GM19193 (cell line): ENCODE data around the gene LPAR3.

Experiments used
- POLR2A ChIP-seq: IDR thresholded peaks from 4 replicates; pipeline ENCODE4 v1.6.1; 2011; ENCODE audit not compliant: insufficient read depth, insufficient read length; ENCODE audit errors: extremely low read depth

LPAR3 gene

DNA sequence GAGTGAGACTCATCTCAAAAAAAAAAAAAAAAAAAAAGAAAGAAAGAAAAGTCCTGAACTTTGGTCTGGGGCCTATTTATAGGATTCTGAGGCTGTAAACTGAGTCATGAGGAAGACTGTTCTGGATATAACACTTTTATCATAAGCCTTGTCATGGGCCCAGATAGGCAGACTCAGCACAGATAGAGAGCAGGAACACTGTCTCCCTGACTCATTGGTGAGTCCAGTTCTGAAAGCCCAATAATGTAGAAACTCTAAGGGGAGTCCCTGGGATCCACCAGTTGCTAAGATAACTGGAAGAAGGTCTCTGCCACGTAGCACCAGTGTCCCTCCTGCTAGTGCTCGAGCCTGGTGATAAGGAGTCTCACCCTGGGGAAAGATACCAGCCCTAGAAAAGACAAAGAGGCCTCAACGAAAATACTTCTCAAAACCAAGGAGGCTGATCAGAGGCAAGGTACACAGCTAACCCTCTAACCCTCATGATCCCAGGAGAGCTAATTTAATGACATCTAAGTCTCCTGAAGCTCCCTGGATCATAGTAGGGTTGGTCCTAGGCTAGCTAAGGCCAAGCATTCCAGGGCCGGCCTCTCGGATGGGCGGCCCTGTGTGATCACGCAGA, 43.5 kb downstream of the LPAR3 start:
- TF ChIP-seq POLR2A, result no peak

DNA sequence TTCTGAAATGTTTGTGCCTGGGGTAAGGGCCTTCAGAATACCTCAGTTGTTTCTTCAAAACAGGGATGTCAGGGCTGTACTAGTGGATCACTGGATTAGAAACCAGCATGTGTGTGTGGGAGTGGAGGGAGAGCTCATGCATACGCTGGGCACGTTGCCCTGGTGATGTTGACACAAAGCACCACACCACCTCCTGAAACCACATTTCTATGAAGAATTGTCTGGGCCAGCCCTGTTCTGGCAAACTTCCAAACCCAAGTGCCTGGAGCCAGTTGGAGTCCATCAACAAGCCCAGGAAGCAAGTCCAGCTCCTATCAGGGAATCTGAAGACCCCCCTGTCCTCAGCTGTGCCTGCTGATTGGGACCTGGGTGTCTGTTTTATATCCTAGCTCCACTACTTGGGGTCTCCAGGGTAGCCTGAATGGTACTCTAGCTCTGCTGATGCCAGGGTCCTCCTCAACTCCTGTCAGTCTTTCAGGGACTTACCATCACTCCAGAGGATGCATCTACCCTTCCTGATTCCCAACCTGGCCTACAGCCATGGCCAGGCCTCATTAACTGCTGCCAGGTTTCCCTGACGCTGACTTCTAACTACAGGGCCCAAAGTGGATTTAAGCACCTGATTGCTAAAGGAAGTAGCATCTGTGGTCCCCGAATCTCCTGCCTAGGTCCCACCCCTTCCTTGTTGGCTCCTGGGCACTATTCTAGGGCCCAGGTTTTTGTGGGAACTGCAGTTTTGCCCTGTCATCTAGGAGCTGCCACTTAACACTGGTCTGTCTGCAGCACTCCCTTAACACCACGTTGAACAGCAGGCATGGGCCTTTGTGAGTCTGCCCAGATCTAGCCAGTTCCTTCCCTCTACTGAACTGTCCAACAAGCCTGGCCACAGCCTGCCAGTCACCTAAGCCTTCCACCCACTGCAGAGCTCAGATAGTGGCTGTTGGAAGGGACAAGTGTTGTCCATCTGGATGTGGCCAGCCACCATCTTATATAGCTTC, 45.5 kb downstream of the LPAR3 start:
- TF ChIP-seq POLR2A, result no peak

DNA sequence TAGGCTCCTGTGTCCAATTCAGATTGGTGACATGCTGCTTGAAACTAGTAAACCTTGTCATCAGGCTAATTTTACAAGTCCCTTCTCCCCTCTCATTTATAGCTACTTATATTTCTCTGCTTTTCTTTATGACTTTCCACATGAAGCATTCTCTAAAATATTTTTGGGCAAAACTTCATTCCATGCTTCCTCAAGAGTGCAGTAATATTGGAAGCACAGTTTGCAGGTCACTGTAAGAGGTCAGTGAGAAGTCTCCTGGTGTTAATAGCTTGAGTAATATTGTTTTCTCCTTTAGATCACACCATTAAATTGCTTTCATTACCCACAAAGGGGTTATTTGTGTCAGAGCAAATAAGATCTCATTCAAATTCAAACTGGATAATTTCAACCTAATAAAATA, 46.6 kb downstream of the LPAR3 start:
- TF ChIP-seq POLR2A, result no peak

DNA sequence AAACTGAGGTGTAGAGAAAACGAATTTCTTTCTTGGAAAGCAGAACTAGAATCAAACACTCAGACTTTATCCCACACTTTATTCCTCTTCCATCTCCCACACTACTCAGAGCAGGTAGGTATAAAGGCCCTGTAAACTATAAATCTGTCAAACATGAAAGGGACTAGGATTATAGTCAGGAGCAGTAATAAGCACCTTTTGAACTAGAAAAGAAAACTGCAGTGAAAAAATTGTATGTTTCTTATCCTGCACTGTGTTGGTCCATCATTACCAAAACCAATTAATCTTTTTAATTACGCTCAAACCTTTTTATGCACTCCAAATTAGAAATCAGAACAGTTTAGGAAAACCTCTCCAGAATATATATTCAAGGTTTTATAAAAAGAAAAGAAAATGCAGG, 47.6 kb downstream of the LPAR3 start:
- no peak for TF ChIP-seq POLR2A

DNA sequence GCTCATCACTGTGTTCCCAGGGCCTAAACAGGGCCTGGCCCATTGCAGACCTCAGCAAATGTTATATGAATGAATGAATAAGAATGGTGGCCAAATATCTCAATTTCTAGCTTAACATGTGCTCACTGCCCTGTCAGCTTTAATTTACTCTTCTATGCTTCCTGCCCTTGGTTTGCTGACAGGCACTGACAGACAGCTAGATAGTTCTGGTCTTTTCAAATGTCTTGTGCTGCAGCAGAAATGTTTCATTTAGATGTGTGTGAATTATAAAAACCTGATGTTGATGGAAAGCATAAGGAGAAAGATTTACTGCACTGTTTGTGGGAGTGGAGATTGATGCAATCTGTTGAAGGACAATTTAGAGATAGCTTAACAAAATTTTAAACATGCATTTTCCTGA, 48.9 kb downstream of the LPAR3 start:
- no peak for TF ChIP-seq POLR2A

DNA sequence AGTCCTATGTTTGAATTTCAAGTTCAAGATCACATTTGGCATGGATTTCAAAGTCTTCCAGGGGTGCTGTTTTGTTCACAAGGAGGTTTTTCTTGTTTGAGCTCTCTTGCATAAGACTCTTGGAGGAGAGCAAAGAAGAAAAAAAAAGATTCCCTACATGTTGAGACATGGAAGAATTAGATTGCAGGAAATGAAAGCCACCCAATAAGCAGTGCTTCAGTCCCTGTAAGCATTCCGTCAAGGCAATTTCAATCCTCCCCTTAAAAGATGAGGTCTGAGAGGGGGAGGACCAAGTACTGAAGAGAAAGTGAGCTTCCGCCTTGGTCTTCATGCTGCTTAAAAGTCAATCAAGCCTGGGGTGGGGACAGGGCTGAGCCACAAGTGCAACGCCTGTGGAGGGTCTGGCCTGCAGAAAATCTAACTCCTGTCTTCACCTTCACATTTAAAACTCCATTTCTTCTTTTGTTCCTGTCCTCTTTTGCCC, 50.2 kb downstream of the LPAR3 start:
- no peak for TF ChIP-seq POLR2A

DNA sequence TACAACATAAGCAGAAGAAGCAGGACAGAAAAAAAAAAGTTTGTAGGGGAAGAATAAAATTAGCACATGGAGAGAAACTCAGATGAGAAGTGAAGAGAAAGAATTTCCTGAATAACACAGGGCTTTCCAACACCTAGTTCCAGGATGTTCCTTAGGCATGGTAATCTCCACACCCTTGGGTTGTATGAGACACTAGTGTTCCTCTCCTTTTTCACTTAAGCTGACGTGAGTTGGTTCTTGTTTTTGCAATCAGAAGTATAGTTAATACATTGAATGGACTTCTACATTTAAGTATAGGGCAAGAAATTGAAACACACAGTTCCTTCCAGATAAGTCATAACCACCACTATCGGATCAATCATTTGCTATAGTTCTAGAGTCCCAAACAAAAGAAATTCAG, 51.0 kb downstream of the LPAR3 start:
- no peak for TF ChIP-seq POLR2A

DNA sequence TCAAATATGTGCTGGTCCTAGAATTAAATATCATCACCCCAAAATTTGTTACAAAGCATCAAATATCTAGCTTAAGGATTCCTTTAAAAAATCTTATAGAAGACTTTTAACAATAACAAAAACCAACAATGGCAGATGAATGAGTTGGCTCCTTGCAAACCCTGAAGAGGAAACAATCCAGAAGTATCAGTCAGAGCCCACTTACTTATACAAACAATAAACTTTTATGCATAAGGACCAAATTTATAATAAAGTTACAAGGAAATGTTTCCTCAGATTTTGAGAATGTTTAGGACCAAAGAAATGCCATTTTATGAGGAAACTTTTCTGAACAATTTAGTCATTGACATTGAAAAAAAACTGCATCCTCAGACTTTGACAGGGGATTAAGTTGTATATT, 52.7 kb downstream of the LPAR3 start:
- TF ChIP-seq POLR2A, result no peak

DNA sequence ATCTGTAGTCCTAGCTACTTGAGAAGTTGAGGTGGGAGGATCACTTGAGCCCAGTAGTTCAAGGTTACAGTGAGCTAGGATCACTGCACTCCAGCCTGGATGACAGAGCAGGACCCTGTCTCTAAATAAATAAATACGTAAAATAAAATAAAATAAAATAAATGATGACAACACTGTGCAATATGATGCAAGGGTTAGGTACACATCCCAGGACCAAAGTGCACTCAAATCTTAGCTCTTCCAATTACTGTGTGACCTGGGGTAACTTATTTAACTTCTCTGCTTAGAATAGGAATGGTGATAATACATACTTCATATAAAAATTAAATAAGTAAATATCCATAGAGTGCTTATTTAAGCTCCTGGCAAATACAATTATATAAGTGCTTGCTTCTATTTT, 53.5 kb downstream of the LPAR3 start:
- TF ChIP-seq POLR2A, result no peak

DNA sequence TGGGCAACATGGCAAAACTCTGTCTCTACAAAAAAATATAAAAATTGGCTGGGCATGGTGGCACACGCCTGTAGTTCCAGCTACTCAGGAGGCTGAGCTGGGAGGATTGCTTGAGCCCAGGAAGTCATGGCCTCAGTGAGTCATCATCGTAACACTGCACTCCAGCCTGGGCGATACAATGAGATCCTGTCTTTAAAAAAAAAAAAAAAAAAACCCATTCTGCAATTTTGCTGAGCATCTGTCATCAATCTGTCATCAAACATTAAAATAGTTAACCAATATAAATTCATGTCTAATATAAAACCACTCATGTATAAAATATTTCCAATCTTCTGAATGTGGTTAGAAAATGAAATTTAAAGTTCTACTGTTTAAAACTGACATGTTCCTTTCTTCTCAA, 56.9 kb downstream of the LPAR3 start:
- TF ChIP-seq POLR2A, result no peak

DNA sequence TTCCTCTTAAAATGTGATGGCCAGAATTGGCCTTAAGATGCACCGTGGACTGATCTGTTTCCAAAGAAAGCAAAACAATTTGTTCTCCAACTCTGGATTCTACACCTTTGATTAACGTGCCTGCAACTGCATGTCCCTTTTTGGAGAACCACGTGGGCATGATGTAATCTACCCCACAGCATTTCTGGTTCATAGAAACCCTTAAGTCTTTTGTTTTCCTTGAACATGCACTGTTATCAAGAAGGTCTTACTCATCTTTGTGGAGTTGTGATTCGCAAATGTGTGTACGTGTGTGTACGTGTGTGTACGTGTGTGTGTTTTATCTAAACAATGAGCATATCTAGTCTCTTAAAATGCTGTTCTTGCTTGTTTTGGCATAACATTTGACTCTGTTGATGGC, 57.8 kb downstream of the LPAR3 start:
- TF ChIP-seq POLR2A, result no peak

DNA sequence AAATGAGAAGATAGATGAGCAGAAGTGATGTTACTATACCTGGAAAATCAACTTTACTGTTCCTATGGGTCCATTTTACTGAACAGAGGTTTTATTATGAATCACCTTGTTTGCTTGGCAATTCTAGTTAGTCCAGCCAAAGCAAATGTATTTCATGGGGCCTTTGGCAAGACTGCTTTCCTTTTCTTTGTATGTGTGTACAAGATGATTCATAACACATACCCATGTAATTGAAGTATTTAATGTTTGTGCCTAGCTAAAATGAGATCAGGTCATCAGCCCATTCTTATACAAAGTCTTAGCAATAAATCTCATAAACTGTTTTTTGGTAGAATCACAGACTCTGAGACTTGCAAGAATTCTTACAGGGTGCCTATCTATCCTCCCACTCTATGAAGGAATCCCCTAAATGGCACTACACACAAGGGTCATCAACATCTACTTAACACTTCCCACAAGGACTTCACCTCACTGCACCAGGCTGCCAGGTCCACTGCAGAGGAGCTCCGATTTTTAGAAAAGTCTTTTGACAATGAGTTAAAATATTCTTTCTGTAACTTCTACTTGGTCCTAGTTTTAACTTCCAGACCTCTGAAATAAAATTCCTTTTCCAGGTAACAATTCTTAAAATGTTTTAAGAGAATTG, 58.5 kb downstream of the LPAR3 start:
- no peak for TF ChIP-seq POLR2A

DNA sequence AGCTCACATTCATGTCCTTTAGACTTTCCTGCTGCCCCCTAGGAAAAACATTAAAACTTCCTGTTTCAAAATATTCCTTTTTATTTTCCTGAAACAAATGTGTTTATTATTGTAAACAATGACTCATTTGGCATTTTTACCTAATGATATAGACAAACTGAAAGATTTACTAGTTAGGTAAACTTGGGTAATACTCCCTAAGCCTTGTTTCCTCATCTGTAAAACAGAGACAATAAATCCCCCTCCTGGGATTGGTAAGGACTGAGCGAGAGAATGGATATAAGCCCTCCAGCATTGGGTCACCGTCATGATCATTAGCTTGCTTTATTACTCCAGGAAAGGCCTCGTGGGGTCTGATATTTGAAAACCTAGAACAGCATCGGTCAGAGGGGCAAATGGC, 59.8 kb downstream of the LPAR3 start:
- TF ChIP-seq POLR2A, result no peak

DNA sequence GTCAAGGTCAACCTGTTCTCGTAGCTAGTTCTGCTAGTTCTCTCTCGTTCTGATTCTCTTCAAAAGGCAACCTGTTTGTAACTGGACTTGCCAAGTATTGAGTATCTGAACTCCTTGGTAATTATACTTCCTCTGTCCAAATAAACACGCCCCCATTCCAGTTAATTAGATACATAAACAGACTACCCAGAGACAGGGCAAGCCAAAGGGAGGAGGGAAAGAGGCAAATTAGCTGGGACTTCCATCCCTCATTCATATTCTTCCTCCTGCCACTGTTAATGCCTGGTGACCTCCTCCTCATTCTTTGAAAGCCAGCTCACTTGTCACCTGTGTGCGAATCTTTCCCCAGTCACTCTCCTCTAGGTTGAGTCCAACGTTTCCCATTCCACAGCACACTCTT, 62.9 kb downstream of the LPAR3 start:
- no peak for TF ChIP-seq POLR2A

DNA sequence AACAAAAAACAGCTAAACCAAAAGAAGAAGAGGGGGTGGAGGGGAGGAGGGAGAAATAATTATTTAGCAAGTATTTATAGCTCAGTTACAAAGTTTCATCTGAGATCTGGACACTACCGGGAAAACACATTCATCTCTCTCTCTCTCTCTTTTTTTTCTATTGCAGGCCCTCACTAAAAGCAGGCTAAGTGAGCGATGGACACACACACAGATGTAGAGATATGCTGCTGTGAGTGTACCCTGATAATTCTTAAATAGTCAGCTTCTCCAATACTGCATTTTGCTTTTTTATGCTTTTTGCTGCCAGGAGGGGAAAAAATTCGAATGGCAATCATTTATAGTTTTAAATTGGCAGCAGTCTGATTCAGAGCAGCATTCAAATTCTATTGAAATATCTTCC, 65.0 kb downstream of the LPAR3 start:
- TF ChIP-seq POLR2A, result no peak

DNA sequence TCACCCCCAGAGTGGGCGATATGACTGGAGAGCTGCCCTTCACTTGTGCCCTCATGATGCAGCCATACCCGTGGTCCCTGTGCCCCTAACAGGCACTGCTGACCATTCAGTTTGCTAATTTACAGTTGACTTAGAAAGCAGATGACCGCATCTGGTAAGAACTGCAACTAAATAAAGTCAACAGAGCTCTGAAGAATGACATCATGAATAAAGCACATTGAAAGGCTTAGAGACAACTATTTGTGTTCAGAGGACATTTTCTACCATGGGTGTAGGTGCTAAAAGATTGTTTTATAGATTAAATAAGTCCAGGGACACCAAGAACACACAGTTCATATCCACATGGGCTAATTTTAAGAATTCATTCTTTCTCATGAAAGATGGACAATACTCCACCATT, 65.5 kb downstream of the LPAR3 start:
- TF ChIP-seq POLR2A, result no peak

DNA sequence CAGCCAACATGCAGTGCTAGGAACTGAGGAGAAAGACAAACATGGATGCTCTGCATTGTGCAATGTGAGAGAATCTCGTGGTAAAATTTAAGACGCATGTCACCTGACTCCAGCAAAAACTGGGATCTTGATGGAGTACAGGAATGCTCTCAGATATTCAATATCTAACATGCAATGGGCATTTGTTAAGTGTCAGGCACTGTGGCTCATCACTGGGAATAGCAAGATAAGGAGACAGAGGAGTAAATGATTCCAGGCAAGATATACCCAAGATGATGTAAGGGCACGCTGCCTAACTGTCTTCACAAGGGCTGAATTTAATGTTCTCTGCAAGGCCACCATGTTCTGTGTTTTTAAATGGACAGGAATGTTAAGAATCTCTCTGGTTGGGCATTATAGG, 67.8 kb downstream of the LPAR3 start:
- no peak for TF ChIP-seq POLR2A

DNA sequence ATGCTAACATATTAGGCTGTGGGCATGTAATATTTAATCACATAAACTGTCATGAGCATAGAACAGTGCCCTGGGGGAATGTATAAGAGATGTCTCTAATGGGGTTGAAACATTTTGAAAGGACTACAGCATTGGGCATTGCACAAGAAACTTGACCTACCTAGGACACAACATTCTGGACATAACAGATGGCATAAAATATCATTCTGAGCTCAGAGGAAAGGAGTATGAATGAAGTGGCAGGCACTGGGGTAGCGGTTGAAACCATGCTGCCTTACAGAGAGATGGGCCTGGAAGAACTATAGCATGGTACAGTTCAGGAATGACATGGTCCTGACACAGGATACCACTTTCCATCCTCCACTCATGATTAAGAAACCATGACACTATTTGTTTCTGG, 69.0 kb downstream of the LPAR3 start:
- no peak for TF ChIP-seq POLR2A
